ENCODE measurements around the gene CFI.

- TF ChIP-seq REST (IDR thresholded peaks at IDR 0.05; ENCODE audit: insufficient replicate concordance, low read depth) (no peak), CTCF (IDR thresholded peaks at IDR 0.05; ENCODE audit: insufficient read depth, low read length) (no peak), GABPA (IDR thresholded peaks at IDR 0.05; ENCODE audit: low read depth) (no peak)
Measured at GRCh38 chr4:109746728-109747127, 55.1 kb downstream of the CFI start.
